Measurements from ENCODE around the gene APEX1.
"Not testable (repeated sequence)": the region's sequence is repeated elsewhere in the genome, so short reads cannot be mapped to it uniquely, and the experiment has no call there.

The APEX1 gene

DNA sequence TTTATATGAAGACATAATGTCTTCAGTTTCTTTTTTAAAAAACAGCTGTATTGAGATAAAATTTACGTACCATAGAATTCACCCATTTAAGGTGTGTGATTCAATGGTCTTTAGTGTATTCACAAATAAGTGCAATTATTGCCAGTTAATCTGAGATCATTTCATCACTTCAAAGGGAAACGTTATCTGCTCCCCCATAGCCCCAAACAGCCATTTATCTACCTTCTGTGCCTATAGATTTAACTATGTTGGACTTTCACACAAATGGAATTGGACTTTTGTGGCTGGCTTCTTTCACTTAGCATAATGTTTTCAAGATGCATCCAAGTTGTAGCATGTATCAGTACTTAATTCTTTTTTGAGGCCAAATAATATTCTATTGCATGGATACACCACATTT is 23.9 kb downstream of the APEX1 start:
- no peak for DNase-seq

DNA sequence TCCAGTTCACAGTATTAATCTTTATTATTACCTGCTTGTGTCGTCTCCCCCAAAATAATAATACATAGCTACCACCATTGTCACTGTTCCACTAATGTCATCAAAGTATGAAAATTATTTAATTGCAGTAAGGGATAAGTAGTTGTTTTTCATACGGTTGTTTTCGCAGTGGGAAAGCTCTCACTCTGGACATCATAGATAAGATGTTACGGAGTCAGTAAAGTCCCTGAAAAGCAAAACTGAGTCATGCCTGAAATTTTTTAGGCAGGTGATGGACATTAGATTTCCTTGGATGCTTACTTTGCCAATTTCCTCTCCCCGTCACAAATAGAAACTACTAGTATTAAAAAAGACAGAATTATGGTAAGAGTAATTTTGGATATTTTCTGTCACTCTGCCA is 27.4 kb downstream of the APEX1 start:
- no peak for DNase-seq

DNA sequence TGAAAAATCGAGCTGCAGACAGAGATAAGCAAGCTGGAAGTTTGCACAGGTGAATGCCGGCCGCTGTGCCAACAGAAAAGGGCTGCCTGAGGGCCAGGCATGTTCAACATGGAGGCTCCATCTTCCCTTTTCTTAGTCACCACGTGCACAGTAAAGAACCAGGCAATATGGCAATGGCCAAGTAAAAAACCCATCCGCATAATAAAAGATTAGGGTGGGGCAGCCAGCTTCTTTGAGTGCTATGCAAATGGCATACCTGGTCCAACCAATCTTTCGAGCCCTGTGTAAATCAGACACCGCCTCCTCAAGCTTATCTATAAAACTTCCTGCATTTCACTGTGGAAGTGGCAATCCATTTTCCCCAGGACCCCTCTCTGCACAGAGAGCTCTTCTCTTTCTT is 30.9 kb downstream of the APEX1 start:
- no peak for DNase-seq

DNA sequence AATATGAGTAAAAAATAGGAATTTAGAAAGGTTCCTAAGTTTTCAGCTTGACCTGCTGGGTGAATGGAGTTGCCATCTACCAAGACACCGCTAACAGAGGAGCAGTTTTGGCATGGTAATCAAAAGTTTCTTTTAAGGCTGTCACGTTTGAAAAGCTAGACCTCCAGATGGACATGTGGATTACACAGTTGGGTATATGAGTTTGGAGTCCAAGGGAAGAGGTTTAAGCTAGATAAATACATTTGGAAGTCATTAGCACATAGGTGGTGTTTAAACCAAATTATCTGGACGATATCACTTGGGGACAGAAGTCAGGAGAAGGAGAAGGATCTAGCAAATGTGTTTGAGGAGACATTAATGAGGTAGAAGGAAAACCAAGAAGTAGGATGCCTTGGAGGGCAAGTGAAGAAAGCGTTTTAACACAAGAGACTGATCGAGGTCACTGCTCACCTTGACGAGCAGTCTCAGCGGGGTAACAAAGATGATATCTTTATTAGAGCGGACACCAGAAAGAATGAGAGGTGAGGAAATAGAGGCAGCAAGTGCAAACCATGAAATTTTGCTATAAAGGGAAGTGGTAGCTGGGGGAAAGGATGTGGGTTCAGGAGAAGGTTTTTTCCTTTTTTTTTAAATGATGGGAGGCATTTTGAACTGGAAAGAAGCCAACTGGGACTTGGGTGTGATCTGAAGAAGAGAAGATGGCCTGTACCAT is 31.8 kb downstream of the APEX1 start:
- no peak for DNase-seq

DNA sequence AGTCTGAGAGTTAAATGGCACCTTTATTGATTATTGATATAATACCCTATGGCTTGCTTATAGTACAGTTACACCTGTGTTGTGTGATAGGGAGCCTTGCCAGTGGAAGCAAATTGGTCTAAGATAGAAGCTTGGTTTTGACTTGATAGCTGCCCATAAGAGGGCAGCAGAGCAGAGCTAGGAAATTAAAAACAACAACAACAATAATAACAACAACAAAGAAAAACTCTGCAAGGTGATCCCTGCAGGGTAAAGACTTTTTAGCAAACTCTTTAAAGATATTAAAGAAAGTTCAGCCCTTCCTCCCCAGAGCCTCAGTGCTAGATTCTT is 32.3 kb downstream of the APEX1 start:
- no peak for DNase-seq

DNA sequence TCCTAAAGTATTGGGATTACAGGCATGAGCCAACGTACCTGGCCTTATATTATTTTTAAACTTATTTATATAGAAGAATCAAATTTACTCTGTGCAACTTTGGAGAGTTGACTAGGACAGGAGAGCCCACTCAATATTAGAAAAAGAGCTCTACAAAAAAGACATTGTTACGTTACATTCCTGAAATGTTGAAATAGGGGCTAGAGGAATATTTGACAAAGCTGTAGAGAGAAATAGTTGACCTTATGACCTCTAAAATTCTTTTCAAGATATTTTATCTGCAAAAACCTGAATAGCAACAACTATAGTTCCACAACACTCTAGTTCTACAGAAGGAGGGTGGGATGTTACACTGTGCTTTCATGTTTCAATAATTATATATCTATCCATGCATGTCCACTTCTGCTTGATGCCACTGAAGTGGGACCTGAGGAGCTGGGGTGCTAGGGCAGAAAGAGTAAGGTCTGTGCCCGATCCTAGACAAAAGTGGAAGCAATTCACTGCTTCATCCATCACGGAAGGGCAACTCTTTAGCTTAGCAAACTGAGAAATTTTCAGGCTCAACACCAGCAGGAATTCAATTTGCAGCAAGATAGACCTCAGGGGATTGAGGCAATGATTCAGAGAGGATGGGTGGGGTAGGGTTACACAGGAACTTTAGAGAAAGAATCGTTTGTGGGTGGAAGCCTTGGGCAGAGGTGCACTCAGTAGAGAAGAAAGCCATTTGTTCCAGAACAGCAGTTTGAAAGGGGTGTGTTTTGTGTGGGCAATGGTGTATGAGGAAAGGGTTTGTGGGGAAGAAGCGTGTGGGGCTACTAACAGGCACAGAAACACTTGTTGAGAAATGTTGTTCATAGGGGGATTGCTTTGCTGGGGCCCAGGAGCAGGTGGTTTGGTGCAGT is 34.3 kb downstream of the APEX1 start:
- DNase-seq: no peak

DNA sequence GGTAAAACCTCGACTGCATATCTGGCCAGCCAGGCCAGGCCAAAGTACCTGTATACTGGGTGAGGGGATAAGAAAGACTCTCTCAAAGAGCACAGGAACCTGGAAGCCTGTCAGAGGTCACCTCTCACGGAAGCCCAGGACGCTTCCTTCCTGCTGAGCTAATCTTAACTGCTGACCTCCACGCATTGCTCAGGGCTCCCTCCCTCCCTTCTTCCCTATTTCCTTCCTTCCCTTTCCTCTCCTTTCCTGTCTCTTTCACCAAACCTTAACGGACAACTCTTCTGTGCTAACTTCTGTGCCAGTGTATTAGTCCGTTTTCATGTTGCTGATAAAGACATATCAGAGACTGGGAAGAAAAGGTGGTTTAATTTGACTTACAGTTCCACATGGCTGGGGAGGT is 35.5 kb downstream of the APEX1 start:
- no peak for DNase-seq

DNA sequence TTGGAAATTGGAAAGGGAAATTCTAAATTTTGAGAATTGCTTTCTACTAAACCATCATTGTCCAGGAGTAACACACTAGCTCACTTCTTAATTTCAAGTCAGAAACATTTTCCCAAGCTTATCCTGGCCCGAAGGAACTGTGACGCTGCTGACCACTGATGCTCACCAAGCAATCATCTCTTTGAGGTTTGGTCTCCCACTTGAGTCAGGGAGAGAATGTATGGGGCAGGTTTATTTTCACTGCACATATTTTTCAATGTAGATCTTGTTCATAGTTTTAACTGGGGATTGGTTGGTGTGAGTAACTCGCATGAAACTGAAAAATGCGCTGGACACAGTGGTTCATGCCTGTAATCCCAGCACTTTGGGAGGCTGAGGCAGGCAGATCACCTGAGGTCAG is 37.5 kb downstream of the APEX1 start:
- no peak for DNase-seq

DNA sequence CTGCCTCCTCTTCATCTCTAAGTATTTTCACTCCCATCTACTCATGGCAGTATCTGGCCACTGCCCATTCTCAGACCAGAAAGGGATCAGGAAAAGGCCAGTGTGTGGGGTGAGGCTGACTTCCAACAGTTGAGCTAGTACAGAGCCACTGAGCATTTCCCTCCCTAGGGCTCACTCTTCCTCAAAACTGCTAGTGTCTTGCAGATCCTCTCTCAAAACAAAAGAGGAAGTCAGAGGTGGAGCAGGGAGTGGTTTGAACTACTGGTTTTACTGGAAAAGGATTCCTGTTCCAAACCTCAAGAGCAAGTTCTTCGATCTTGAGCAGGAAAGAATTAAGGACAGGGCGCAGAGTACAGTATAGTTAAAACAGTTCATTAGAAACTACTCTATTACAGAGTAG is 38.6 kb downstream of the APEX1 start:
- DNase-seq: no peak

DNA sequence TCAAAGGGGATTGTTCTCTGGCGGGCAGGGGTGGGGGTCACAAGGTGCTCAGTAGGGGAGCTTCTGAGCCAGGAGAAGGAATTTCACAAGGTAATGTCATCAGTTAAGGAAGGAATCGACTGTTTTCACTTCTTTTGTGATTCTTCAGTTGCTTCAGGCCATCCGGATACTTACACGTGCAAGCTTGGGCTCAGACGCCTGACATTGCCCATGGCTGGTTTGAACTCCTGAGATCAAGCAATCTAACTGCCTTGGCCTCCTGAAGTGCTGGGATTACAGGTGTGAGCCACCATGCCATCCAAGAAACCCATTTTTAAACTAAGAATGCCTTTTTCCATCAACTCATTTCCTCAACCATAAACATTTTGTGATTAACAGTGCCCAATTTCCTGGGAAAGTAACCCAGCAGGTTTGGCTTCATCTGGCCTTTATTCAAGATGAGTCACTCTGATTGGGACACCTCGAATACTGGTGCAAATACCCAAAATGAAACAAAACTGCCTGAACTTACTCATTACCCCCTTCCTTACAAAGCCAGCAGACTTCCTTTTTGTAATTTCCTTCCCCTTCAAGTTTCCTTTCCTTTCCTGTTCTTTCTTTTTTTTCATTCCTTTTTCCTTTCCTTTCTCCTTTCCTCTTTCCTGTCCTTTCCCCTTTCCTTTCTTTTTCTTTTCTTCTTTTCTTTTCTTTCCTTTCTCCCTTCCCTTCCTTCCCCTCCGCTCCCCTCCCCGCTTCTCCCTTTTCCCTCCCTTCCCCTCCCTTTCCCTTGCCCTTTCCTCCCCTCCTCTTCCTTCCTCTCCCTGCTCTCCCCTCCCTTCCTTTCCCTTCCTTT is 40.1 kb downstream of the APEX1 start:
- no peak for DNase-seq

DNA sequence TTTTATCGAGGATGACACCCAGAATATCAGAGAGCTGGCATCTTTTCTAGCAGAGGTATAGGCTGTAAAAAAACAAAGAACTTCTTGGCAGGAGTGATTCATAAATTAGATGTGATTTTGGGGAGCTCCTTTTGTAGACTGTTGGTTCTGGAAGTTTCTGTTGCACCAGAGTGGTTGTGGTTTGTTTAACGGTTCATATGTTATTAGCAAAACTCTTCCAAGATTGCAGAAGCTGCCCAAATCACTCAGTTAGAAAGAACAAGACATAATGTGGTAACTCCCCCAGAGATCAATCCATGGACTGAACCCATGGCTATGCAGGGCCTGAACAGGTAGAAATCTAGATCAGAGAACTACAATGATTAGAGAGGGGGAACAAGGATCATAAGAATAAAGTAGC is 43.6 kb downstream of the APEX1 start:
- no peak for DNase-seq

DNA sequence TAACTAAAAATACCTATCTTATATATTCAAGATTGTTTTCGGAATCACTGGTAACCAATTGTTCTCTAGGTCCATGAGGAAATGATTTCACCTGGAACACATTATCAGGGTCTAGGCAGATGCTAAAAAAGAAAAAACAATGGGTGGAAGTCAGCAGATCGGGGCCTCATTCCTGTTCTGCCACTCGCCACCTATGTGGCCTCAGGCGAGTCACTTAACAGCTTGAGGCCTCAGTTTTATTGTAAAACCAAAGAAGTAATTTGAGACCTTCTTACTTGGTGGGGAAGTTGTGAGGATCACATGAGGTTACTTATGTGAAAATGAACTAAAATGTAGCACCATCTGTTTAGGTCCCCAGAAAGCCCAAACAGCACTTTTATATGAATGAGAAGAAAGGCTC is 44.1 kb downstream of the APEX1 start:
- DNase-seq: no peak

DNA sequence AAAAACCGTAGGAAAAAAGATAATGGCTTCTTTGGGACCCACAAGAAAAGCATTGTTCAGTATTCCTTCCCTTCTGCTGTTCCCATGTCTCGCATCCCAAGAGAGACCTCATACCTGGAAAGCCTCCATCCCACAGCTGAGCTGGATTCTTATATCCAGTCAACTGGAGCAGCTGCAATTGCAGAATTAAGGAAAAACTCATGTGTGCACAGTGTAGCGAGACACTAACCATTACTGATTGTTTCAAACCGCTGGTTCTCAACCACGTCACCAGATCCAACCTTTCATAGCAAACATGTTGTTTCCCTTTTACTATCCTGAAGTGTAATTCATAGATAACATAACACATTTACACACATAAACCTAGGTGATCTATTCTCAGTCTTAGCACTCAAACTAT is 44.9 kb downstream of the APEX1 start:
- no peak for DNase-seq

DNA sequence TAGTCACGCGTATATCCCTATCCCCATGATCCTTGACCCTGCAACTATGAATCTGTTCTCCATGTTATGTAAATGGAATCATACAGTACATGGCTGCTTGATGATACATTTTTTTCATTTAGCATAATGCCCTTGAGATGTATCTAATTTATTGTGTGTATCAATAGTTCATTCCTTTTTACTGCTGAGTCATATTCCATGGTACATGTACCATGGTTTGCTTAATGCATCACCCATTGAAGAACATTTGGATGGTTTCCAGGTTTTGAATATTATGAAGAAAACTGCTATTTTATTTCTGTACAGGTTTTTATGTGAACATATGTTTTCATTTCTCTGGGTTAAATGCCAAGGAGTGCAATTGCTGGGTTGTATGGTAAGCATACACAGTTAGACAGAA is 46.3 kb downstream of the APEX1 start:
- DNase-seq: no peak

DNA sequence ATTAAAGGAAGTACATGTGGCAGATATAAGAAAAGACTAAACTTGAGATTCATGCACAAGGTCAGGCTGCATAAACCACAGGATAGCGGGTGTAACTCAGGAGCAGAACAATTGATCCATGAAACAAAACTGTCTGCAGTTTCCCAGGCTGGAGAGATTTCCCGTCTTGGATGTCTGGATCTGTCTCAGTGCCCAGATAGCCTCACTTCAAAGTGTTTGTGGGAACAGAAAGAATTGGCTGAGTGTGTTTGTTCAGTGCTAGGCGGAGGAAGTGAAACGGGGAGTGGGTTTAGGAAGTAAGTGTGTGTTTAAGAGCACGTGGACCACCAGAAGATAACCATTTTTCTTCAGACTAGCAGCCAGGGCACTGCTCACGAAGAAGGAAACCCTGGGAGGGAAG is 48.9 kb downstream of the APEX1 start:
- DNase-seq: no peak

DNA sequence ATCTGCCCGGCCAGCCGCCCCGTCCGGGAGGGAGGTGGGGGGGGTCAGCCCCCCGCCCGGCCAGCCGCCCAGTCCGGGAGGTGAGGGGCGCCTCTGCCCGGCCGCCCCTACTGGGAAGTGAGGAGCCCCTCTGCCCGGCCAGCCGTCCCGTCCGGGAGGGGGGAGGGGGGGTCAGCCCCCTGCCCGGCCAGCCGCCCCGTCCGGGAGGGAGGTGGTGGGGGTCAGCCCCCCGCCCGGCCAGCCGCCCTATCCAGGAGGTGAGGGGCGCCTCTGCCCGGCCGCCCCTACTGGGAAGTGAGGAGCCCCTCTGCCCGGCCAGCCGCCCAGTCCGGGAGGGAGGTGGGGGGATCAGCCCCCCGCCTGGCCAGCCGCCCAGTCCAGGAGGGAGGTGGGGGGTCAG is 51.2 kb downstream of the APEX1 start:
- DNase-seq: not testable (repeated sequence)

DNA sequence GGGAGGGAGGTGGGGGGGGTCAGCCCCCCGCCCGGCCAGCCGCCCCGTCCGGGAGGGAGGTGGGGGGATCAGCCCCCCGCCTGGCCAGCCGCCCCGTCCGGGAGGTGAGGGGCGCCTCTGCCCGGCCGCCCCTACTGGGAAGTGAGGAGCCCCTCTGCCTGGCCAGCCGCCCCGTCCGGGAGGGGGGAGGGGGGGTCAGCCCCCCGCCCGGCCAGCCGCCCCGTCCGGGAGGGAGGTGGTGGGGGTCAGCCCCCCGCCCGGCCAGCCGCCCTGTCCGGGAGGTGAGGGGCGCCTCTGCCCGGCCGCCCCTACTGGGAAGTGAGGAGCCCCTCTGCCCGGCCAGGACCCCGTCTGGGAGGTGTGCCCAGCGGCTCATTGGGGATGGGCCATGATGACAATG is 51.7 kb downstream of the APEX1 start:
- not testable (repeated sequence) for DNase-seq

Data from activated naive CD4-positive, alpha-beta T cell treated with anti-CD3 and anti-CD28 coated beads, Interleukin-2, amount 50 U/mL, for 16 hours (primary cell).